ENCODE results near the gene OR1F1.

OR1F1 gene

GRCh38 chr16:3249020-3249419 is 61.0 kb downstream of the OR1F1 start:
- no peak for DNase-seq (ENCODE audit: low spot score)

DNA sequence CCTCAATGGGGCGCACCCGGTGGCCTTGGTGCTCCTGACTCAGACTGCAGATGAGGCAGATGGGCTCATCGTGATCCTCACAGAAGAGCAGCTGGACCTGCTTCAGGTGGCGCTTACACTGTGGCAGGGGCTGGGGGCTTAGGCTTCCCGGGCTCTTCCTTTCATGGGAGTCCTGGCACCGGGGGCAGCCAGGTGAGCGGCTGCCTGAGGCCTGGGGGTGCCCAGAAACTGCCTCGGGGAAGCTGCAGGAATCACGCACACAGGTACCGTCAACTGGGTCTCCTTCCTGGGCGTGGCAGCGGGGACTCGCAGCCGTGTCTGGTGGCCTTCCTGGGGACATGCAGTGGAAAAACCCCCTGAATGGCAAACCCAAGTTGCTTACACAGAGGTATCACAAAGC is 61.4 kb downstream of the OR1F1 start:
- DNase-seq (ENCODE audit: low spot score) = no peak

DNA sequence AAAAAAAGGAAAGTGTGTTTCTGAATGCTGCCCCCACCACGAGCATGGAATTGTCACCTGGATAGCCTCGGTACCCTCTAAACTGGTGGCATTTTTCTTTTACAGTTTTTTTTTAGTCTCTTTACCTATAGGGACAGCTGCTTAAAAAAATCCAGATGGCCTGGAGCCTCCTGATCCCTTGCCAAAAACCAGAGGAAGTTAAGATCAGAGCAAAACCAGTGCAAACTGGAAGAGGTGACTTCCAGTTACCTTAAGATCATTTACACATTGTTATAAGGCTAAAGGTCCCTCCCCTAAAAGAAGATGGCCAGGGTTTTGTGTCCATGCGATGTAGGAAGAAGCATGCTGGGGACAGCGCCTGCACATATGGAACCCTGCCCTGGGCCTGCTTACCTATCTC is 65.0 kb downstream of the OR1F1 start:
- no peak for DNase-seq (ENCODE audit: low spot score)

DNA sequence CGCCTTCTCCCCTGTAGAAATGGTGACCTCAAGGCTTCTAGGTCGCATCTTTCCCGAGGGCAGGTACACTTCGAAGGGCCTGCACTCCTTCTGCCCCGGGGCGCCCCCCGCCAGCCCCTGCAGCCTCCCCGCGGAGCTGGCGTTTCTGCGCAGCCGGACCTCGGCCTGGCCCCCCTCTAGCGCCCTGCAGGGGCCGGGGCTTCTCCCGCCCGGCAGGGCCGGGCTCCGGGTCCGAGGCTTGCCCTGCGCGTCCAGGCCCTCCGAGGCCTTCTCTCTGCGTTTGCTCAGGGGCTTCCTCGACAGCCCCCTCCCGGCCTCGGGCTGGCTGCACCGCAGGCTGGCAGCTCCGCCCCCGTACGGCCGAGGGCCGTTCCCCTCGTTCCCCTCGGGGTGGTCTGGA is 66.3 kb downstream of the OR1F1 start:
- DNase-seq (ENCODE audit: low spot score) = no peak

All from HuH-7 (cell line).